RCC 7860 (cell line): Measurements from ENCODE around the gene FOXO1.
"Not testable (repeated sequence)": the region's sequence is repeated elsewhere in the genome, so short reads cannot be mapped to it uniquely, and the experiment has no call there.

Experiments used
- DNase-seq: peaks from one replicate; pipeline ENCODE4 v3.0.0-alpha.2; 2015; ENCODE audit warnings: low spot score
- FAIRE-seq: peaks from 2 replicates; lab custom pipeline; 2012; peaks lifted over from hg19 to GRCh38; lab: Jason Lieb, UNC

The FOXO1 gene

DNA sequence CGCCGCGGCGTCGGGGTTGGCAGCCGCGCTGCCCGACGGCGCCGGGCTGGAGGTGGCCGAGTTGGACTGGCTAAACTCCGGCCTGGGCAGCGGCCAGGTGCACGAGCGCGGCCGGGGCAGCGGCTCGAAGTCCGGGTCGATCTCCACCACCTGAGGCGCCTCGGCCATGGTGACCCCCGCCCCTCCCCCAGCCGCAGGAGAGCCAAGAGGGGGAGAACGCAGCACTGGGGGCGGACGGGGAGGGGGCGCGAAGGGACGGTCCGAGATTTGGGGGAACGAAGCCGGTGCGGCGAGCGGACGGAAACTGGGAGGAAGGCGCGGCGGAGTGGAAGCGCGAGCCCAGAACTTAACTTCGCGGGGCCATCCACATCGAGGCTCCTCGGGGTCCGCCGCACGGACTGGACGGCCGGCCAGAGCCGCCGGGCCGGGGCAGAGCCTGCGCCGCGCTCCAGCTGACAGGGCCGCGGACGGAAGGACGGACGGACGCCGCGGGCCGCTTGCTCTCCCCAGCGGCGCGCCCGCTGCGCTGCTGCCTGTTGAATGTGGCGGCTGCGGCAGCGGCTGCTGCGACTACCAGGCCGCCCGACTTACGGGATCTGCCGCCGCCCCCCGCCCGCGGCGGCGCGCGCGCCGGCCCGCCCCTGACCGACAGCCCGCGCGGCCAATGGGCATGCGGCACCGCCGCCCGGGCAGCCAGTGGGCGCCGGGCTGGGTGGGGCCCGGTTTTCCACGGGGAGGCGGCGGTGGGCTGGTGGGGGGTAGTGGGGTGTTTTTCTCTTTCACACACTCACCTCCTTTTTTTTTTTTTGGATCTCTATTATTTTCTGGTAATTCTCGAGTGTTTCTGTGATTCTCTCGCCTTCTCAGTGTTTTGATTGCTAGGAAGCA is at the start of gene FOXO1:
Gene FOXO1, minus strand, starts transcription at position 597 of the 888 bp plus-strand sequence. Its CDS starts 429 bp downstream, at position 168.
- no peak for FAIRE-seq
- peak; percentile 64 for DNase-seq

DNA sequence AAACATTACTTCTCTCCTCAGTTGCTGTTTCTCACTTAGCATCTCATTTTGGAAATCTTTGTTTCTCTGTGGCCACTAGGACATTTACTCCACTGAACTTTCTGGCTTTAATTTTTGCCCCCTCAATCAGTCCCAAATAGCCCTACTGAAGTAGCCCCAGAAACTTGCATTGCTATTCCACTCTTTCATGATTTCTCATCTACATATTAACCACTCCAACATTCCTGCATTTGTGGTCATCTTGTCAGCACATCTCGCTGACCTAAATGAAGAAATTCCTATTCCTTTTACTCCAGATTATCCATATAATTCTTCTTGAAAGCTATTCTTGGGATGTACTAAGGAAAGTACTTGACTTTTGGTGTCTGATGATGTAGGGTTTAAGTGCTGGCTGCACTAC is 48.0 kb upstream of the FOXO1 start:
- not testable (repeated sequence) for FAIRE-seq

DNA sequence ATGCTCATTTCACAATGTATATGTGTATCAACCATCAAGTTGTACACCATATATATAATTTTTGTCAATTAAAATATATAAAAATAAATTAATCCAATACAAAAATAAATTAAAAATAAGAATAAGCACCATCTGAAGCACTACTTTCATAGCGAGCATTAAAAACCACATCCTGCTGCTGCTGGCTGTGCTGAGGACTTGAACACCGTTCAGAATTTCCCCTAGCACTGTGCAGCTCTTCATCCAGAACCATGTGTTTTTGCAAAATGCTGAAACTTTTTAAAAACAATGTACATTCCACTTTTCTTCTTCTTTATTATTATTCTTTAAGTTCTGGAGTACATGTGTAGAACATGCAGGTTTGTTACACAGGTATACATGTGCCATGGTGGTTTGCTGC is 40.0 kb upstream of the FOXO1 start:
- FAIRE-seq (no peak), DNase-seq (no peak)

More for the DNA sequence above, 48.0 kb upstream of the FOXO1 start:
- not testable (repeated sequence) for DNase-seq

DNA sequence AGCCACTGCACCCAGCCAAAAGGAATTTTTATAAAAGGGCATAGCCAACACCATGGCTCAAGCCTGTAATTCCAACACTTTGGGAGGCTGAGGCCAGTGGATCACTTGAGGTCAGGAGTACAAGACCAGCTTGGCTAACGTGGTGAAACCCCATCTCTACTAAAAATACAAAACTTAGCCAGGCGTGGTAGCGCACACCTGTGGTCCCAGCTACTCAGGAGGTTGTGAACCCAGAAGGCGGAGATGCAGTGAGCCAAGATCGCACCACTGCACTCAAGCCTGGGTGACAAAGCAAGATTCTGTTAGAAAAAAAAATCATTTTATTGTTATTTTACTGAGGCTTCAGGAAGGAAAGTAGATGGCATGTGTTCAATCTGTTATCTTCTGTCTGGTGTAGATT is 31.3 kb upstream of the FOXO1 start:
- no peak for FAIRE-seq
- no peak for DNase-seq

DNA sequence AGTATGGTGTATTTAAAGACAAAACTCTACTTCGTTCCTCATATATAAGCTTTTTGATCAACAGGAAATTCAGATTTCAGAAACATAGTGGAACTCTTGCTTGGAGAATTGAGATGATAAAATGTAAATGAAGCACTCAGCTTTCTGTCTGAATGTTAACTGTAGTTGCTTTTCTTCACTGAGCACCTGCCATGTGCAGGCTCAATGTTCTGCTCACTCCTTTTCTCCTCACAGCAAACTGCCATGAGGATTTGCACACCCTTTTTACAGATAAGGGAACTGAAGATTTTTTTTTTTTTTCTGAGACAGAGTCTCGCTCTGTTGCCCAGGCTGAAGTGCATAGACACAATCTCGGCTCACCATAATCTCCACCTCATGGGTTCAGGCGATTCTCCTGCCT is 28.0 kb upstream of the FOXO1 start:
- no peak for FAIRE-seq
- DNase-seq, result no peak

DNA sequence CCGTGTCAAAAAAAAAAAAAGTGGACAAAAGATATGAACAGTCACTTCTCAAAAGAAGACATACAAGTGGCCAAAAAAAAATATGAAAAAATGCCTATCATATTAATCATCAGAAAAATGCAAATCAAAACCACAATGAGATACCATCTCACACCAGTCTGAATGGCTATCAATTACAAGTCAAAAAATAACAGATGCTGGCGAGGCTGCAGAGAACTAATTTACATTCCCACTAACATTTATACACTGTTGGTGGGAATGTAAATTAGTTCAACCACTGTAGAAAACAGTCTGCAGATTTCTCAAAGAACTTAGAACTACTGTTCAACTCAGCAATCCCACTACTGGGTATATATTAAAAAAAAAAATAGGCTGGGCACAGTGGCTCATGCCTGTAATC is 26.5 kb upstream of the FOXO1 start:
- DNase-seq (peak; percentile 32), FAIRE-seq (no peak)

DNA sequence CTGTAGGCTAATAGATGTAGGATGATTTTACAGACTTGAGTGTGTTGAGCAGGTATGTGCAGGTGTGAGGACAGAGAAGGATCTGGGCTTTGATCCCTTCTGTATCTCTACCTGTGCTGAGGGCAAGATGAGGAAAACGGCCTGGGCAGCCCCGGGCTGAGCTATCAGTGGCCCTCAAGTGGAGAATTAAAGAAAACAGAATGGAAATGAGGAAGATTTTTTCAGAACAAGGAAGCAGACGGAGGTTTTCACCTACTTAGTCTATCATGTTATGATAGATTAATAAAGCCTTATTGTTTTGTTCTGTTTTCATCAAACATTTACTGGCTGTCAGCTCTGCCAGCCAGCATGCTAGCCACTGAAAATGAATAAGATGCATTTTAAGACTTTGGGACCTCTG is 22.3 kb upstream of the FOXO1 start:
- no peak for FAIRE-seq
- no peak for DNase-seq

DNA sequence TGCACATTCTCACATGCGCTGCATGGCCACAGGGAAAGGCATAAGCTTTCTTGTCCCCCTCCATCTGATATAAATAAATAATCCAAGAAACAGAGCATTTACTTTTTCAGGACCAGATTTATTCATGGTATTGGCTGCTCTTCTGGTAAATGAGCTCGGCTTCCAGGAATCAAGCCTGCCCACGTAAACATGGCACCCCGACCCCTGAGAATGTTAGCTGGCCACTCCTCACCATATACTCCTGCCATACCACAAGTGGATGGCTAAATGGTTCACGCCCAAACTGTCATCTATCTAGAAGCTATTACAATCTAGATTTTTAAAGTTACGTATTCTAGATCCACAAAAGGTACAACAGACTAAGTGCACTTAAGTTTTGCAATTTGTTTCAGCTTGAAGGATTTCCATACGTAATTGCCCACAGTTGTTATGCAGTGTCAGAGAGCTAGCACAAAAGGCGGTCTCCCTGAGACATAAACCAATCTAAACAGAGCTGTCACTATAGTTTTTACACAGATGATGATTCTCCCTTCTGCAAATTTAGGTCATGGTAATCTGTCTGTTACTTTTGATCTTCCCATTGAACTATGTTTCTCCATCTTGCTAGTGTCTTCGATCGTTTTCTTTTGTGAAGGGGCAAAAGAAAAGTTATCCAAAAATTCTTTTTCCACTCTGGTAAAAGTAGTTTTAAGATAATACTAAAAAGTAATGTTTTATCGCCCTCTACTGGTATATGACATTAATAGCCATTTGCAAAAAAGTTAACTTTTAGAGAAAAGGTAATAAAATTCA is 16.2 kb upstream of the FOXO1 start:
- FAIRE-seq (peak; percentile 46), DNase-seq (peak; percentile 31)

DNA sequence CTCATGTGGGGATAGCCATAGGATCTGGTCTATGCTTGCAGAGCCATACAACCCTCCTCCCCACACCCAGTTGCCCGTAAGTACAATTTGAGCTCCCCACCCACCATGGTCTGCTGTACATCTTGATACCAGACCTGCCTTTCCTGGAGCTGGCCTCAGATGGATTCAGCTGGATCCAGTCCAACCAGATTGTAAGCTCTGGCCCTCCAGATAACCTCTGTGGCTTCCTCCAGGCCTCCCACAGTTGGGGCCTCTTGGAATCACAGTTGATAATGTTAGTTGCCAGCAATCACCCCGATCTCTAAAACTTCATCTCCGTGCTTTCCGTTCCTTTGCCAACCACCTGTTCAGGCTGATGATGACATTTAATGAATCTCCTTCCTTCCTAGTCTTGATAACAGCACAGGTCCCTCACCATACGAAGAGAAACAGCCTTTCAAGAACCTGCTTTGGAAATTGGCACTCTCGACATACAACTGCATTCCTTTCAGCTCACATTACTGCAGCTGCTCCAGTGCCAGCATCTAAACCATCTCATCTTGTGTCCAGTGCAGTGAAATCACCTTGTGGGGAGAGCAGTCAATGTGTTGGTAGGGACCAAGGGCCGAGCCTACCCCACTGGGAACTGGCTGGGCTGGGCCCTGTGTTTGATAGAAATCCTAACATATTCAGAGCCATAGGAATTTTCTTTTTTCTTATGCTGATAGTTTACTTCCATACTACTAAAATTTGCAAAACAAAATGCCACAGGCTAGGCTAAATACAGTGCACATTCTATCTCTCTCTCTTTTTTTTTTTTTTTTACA is 15.1 kb upstream of the FOXO1 start:
- DNase-seq, result no peak

DNA sequence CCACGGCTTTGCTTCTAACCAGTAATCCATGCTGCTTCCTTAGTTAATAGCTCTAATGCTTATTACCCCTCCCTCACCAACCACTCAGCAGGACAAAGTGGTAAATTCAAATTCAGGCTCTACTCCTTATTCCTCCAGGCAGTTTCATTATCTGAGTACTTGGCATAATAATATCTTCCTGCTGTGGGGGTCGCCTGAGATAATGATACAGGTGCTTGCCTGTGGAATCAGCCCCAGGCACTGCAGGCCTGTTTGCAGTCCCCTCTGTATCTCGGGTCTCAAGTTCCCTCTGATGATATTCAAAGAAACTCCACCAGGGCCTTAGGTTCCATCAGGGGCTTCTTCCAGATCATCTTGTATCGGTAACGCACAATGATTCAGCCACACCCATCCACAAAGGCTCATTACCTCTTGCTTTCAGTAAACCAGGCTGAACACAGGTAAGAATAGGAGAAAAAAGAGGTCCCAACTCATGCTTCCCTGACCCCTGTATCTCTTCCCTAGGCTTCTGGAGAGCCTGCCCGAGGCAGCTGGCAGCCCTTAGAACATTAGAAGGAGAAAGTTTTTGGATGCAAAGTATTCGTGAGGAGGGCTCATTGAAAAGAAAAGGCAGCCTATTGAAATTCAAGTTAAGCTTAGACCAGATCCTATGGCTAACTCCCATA is 14.3 kb upstream of the FOXO1 start:
- no peak for FAIRE-seq
- no peak for DNase-seq

More for the DNA sequence above, 15.1 kb upstream of the FOXO1 start:
- no peak for FAIRE-seq

DNA sequence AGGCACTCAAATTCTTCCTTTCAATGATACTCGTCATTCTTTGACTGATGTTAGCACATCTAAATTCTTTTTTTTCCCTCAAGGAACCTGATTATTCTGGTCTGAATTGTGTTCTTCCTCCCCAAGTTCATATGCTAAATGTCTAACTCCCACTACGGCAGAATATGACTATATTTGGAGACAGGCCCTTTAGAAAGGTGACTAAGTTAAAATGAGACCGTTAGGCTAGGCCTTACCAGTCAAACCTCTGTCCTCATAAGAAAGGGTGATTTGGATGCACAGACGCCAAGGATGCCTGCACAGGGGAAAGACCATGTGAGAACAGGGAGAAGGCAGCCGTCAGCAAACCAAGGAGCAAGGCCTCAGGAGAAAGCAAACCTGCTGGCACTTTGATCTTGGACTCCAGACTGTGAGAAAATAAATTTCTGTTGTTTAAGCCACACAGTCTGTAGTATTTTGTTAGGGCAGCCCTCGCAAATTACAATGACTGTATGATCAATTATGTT is 13.1 kb upstream of the FOXO1 start:
- FAIRE-seq (no peak), DNase-seq (no peak)

DNA sequence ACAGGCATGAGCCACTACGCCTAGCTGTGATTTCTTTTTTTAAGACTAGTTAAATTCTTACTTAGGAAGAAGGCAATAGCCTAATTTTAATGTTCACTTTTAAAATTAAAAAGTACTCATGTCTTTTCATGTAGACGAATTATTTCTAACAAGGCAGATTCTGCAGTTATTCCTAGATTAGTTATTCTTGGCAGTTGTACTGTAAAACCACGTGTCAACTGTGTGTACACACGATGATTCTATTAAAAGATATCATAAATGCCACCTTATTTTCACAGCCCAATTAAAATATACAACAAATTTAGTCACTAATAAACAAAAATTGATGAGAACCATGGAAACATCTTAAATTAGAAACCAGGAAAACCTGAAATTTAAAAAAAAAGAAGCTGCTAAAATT is 10.6 kb upstream of the FOXO1 start:
- FAIRE-seq (no peak), DNase-seq (no peak)

DNA sequence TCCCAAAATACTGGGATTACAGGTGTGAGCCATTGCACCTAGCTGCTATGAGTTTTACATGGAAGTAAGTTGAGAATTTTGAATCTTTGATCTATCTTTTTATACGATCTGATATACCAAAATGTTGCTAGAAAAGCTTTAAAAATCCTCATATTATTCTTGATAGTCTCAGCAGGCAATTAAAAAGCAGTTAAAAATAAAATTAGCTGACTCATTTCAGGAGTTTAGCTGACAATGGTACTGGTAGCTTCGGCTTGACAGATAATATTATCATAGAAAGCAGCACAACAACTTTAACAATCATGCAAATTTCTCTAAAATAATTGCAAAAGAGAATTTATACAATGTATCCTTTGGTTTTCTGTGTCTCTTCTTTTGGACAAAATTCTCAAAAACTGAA is 9.6 kb upstream of the FOXO1 start:
- no peak for DNase-seq
- no peak for FAIRE-seq

DNA sequence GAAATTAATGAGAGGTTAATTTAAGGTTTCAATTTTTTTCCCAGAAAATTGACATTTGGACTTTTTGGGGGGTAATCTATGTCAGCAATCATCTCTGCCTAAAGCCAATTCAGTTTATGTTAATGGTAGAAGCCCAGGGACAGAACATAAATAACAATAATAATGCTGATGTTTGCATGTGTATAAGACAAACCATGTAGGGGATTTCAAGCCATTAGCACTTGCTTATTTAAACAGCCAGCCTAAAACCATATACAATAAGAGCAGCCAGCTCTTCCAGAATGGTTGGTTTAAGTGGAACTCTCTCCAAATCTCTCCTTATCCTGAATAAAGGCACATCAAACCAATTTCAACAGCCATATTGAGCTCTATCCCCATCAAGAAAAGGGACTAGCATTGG is 7.0 kb upstream of the FOXO1 start:
- FAIRE-seq, result no peak
- DNase-seq, result no peak

DNA sequence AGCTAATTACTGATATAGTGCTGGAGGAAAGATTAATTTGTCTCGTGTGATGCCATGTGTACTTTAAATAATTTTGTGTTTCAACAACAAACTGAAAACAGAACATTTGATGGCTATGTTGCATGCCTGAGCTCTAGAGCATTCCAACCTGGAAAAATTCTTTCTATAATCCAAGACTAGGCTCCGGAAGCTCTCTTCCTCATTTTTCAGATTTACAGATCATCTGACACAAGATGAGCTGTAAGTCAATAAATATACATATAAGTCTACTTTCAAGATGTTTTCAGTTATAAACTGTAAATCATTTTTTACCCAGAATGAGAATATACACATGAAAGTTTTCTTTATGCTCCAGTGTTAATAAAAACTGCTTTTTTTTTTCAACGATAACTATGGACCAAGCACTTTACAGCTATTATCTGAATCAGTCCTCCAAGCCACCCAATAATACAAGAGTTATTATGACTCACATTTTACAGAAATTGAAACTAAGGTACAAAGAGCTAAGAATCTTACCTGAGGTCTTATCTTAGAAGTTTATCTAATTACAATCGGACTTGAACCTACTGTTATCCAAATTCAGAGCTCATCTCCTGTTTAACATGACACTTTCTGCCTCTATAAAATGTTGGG is 6.4 kb upstream of the FOXO1 start:
- no peak for DNase-seq
- FAIRE-seq, result no peak

DNA sequence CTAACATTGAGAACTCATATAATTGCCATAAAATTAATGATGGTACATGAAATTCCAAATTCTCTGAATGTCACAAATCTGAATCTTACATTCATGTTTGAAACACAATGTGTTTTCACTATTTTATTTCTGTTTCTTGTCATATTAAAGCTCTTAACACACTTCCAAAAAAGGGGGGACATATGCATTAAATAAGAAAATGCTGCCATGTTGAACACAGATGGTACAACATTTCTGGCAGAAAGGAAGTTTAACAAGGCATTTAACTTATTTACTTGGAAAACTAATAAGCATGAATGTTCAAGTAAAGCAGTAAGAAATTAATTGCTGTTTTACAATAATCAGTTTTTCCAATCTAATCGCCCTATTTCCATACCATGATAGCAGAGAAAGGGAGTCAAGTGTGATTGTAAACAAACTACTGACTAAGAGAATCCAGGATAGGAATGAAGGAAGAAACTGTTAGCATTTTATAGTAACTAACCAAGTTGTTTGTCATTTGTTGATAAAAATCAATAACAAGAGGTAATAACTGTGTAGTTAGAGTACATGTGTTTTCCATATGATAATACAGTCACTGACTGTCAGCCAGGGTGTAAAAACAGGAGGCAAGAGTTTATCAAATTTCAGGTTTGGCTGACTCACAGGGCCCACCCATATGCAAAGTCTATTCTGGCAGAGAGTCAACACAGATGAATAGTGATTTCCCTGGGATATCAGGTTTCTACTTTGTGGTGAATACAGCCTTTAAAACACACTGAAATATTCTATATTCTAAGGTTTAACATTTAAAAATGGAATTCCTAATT is 5.7 kb upstream of the FOXO1 start:
- DNase-seq (peak; percentile 29), FAIRE-seq (peak; percentile 47)

DNA sequence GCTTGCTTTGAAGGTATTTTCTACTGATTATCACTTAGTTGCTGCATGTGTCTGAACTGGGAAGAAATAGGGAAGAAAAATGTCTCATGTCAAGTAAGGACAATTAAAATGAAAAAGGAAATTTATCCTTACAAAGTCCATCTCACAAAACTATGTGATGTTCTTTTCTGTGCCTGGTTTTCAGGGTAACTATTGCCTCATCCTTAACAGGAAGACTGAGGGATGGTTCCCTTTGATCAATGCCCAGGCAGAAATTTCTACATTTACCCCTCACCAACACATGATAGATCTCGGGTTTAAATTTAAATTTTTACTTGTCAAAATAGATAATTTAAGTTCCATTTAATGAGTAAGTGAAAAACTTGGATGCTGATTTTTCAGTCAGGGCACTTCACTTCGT is 3.9 kb upstream of the FOXO1 start:
- no peak for FAIRE-seq
- no peak for DNase-seq

DNA sequence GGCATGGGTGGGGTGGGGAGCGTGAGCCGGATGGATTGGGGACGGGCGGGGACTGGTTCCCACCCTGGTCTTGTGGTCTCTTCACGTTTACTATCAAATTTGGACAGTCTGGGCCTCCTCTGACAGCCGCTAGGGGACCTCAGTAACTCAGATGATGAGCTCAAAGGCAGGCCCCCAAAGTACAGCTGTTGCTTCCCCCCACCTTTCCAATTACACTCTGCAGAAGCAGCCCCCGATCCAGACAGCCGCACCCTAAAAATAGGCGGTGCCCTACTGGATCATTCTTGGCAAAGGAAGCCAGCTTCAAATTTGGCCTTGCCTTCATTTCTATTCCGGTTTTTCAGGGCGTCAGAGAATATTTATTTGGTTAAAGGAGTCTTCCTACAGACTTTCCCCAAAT is 1.9 kb upstream of the FOXO1 start:
- DNase-seq, result no peak
- no peak for FAIRE-seq

DNA sequence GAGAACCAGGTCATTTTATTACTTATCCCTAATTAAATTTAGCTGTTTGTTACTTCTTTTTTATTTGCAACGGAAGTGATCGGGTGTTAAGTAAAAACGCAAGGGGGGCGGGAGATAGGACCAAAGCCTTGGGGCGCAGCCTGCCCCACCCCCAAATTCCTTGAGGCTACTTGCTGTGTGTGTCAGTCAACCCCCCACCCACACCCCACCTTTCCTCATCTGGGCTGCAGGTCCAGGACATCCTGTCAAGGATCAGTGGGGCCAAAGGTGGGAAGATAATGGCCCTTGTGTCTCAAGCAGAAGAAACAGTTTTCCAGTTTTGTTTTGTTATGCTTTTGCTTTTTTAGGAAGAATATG is 1.2 kb upstream of the FOXO1 start:
- DNase-seq (no peak), FAIRE-seq (no peak)
